GM18498 (cell line): ENCODE data around the gene CAPN12.

Source experiments
- ATAC-seq: cut with Tn5 transposase; IDR thresholded peaks from one replicate; pipeline ENCODE4 v1.9.1; 2021; ENCODE audit warnings: mild to moderate bottlenecking, moderate library complexity; ENCODE audit not compliant: unreplicated experiment

The CAPN12 gene

GRCh38 chr19:38739440-38740256, 4.6 kb downstream of the CAPN12 start:
- ATAC-seq = no peak

GRCh38 chr19:38737921-38738737, 6.1 kb downstream of the CAPN12 start:
- no peak for ATAC-seq

- no peak for ATAC-seq
Measured at GRCh38 chr19:38737281-38737865, 6.9 kb downstream of the CAPN12 start.

GRCh38 chr19:38736413-38737280, 7.6 kb downstream of the CAPN12 start:
- no peak for ATAC-seq

- peak; percentile 32 for ATAC-seq
Measured at GRCh38 chr19:38736036-38736412, 8.2 kb downstream of the CAPN12 start.

GRCh38 chr19:38735257-38735686, 9.0 kb downstream of the CAPN12 start:
- no peak for ATAC-seq

GRCh38 chr19:38734426-38735256, 9.6 kb downstream of the CAPN12 start:
- ATAC-seq = no peak

GRCh38 chr19:38734176-38734425, 10.2 kb downstream of the CAPN12 start:
- ATAC-seq = no peak

- ATAC-seq = no peak
Measured at GRCh38 chr19:38733493-38734175, 10.6 kb downstream of the CAPN12 start.

GRCh38 chr19:38733241-38733492, 11.1 kb downstream of the CAPN12 start:
- ATAC-seq = no peak

GRCh38 chr19:38731654-38732301, 12.5 kb downstream of the CAPN12 start:
- ATAC-seq = no peak

- ATAC-seq = no peak
Measured at GRCh38 chr19:38730731-38731589, 13.3 kb downstream of the CAPN12 start.

GRCh38 chr19:38730470-38730730, 13.9 kb downstream of the CAPN12 start:
- no peak for ATAC-seq

- no peak for ATAC-seq
Measured at GRCh38 chr19:38729653-38730469, 14.4 kb downstream of the CAPN12 start.

GRCh38 chr19:38728752-38729541, 15.3 kb downstream of the CAPN12 start:
- ATAC-seq = no peak

- no peak for ATAC-seq
Measured at GRCh38 chr19:38727868-38728660, 16.2 kb downstream of the CAPN12 start.
